ENCODE measurements around the gene ENPEP. TPM values are rescaled to one million over a fixed set of nuclear protein-coding genes. Genes with fewer than 3 reads are reported as not detected.

Gene ENPEP
- polyA plus RNA-seq, 1 donor (not counting 4 experiments of a cell fraction or from before 2014, with no cell fraction given): not detected

- no peak overlapping the region for H3K4me3 ChIP-seq (ENCODE audit: control insufficient read depth in 2 of 3, extremely low read depth in 1 of 3, insufficient read depth in 2 of 3, low read depth in 1 of 3, low read length in 3 of 3)
- dilution Hi-C loops (cut with MboI; ENCODE audit: extremely low pct_ligation_motif_present, low sequenced_read_pairs): loop anchor here (25.0 kb wide), 1 partner anchor 466 kb away; no protein-coding TSS in a partner anchor
- DNase-seq (ENCODE audit: low read depth, low spot score) (no peak), FAIRE-seq (no peak)
- no peaks in the 10 kb centered on the region for H3K4me1 ChIP-seq (ENCODE audit: control insufficient read depth, extremely low read depth, insufficient read depth, low read length)
- no peaks in the 10 kb centered on the region for H3K9me3 ChIP-seq (ENCODE audit: control insufficient read depth, low read depth, low read length)
- H3K27me3 ChIP-seq (ENCODE audit: control insufficient read depth, extremely low read depth, insufficient read depth, low read length): peaks cover 4% of the 10 kb centered on the region
- no peaks in the 10 kb centered on the region for H3K9me1 ChIP-seq (ENCODE audit: control insufficient read depth, extremely low read depth, insufficient read depth, low read length)
- H3K27ac ChIP-seq (ENCODE audit: control insufficient read depth, insufficient read depth, low read length): no peak overlapping the region
- H4K20me1 ChIP-seq (ENCODE audit: control insufficient read depth, extremely low read depth, insufficient read depth, low read length): no peaks in the 10 kb centered on the region
- H3K79me2 ChIP-seq (ENCODE audit: control insufficient read depth, insufficient read depth, low read length): no peaks in the 10 kb centered on the region
- no peak overlapping the region for H2AFZ ChIP-seq (ENCODE audit: control insufficient read depth, low read length)
- H3K36me3 ChIP-seq (ENCODE audit: control insufficient read depth in 2 of 2, extremely low read depth in 1 of 2, insufficient read depth in 2 of 2, low read length in 2 of 2): no peaks in the 10 kb centered on the region
- H3K9ac ChIP-seq (ENCODE audit: control insufficient read depth, extremely low read depth, insufficient read depth, low read length): no peak overlapping the region
- TF ChIP-seq EZH2 (IDR thresholded peaks at IDR 0.05; ENCODE audit: low read length): no peak
- TF ChIP-seq CTCF (optimal IDR thresholded peaks at IDR 0.05 in 1 of 3, IDR thresholded peaks at IDR 0.05 in 1 of 3, conservative IDR thresholded peaks at IDR 0.05 in 1 of 3; ENCODE audit: extremely low read depth in 1 of 3, insufficient read depth in 2 of 3, low read length in 3 of 3): no peak
- no peak overlapping the region for H3K4me2 ChIP-seq (ENCODE audit: control insufficient read depth, extremely low read depth, insufficient read depth, low read depth, low read length)
These were observed 27.5 kb downstream of the ENPEP start for GRCh38 chr4:110503270-110504083.

- H3K4me2 ChIP-seq (ENCODE audit: control insufficient read depth, extremely low read depth, insufficient read depth, low read depth, low read length): no peak overlapping the region
- no peaks in the 10 kb centered on the region for H3K9me1 ChIP-seq (ENCODE audit: control insufficient read depth, extremely low read depth, insufficient read depth, low read length)
- H3K4me3 ChIP-seq (ENCODE audit: control insufficient read depth in 2 of 3, extremely low read depth in 1 of 3, insufficient read depth in 2 of 3, low read depth in 1 of 3, low read length in 3 of 3): no peak overlapping the region
- dilution Hi-C loops (cut with MboI; ENCODE audit: extremely low pct_ligation_motif_present, low sequenced_read_pairs): loop anchor here (25.0 kb wide), 1 partner anchor 467 kb away; no protein-coding TSS in a partner anchor
- H3K79me2 ChIP-seq (ENCODE audit: control insufficient read depth, insufficient read depth, low read length): no peaks in the 10 kb centered on the region
- no peak overlapping the region for H3K27ac ChIP-seq (ENCODE audit: control insufficient read depth, insufficient read depth, low read length)
- no peak for TF ChIP-seq EZH2 (IDR thresholded peaks at IDR 0.05; ENCODE audit: low read length)
- no peak for TF ChIP-seq CTCF (optimal IDR thresholded peaks at IDR 0.05 in 1 of 3, IDR thresholded peaks at IDR 0.05 in 1 of 3, conservative IDR thresholded peaks at IDR 0.05 in 1 of 3; ENCODE audit: extremely low read depth in 1 of 3, insufficient read depth in 2 of 3, low read length in 3 of 3)
- H3K9ac ChIP-seq (ENCODE audit: control insufficient read depth, extremely low read depth, insufficient read depth, low read length): no peak overlapping the region
- H3K27me3 ChIP-seq (ENCODE audit: control insufficient read depth, extremely low read depth, insufficient read depth, low read length): peaks cover 4% of the 10 kb centered on the region
- no peaks in the 10 kb centered on the region for H3K36me3 ChIP-seq (ENCODE audit: control insufficient read depth in 2 of 2, extremely low read depth in 1 of 2, insufficient read depth in 2 of 2, low read length in 2 of 2)
- no peaks in the 10 kb centered on the region for H3K9me3 ChIP-seq (ENCODE audit: control insufficient read depth, low read depth, low read length)
- no peaks in the 10 kb centered on the region for H4K20me1 ChIP-seq (ENCODE audit: control insufficient read depth, extremely low read depth, insufficient read depth, low read length)
- H2AFZ ChIP-seq (ENCODE audit: control insufficient read depth, low read length): no peak overlapping the region
- FAIRE-seq (no peak), DNase-seq (ENCODE audit: low read depth, low spot score) (no peak)
- H3K4me1 ChIP-seq (ENCODE audit: control insufficient read depth, extremely low read depth, insufficient read depth, low read length): no peaks in the 10 kb centered on the region
These were observed 28.1 kb downstream of the ENPEP start for GRCh38 chr4:110504084-110504435.
